Tibial nerve (tissue), 4 donors: ENCODE measurements around the gene GOLGA6L9. TPM values are rescaled to one million over a fixed set of nuclear protein-coding genes. Genes with fewer than 3 reads are reported as not detected.

Experiments
- small RNA-seq: library from RNA; depleted of rRNA; stranded (forward); fragments of <200 nt; gene quantifications from one replicate; pipeline ENCODE3, GENCODE V24; 2016
- total RNA-seq, 4 donors: library from RNA; depleted of rRNA; stranded (reverse); fragments of >200 nt; gene quantifications; one replicate each; pipeline ENCODE4 v1.1.0, GENCODE V29; 2016

The GOLGA6L9 gene
- total RNA-seq, 4 donors from 2014 or later, result 2.1 to 3.3 (median 2.9) TPM

Small RNA genes lying within 50 kb of the gene (small RNA-seq; reads per million reads assigned to genes)
- gene AC245033.3, result not detected

Other genes starting within 250 kb of the GOLGA6L9 start
- gene EFL1, start 167.1 kb upstream of the GOLGA6L9 start, total RNA-seq, result 10 to 100 TPM in 2 of 4 donors, 1 to 10 TPM in 2; 5.3 to 18.1 (median 12.5) TPM
- gene SAXO2, start 167.0 kb upstream of the GOLGA6L9 start, total RNA-seq, result 1 to 10 TPM in 2 of 4 donors, under 1 TPM in 1, not detected in 1; 0.78 to 2.6 (median 1.5) TPM
- gene GOLGA6L10, start 80.3 kb upstream of the GOLGA6L9 start, total RNA-seq, result under 1 TPM; 0.20 to 0.66 (median 0.36) TPM
- 1,000 to 10,000 TPM; 1,019 to 1,820 (median 1,439) TPM for gene RPS17, start 110.6 kb downstream of the GOLGA6L9 start, total RNA-seq
- gene CPEB1, start 217.5 kb downstream of the GOLGA6L9 start, total RNA-seq, result 10 to 100 TPM; 16.2 to 29.5 (median 23.0) TPM